CD4-positive, alpha-beta T cell (primary cell): ENCODE data around the gene DYNLRB1. TPM values are rescaled to one million over a fixed set of nuclear protein-coding genes. Genes with fewer than 3 reads are reported as not detected.

Source experiments
- ATAC-seq: fragments of 200-7000 bp; cut with Tn5 transposase; one replicate; pipeline ENCODE4 v1.10.0; 2022; ENCODE audit warnings: mild to moderate bottlenecking; ENCODE audit not compliant: poor library complexity
- CTCF ChIA-PET: fragments of 350-600 bp; sonication (Branson Sonifier 250); formaldehyde crosslinking; loops from one replicate; lab custom pipeline; 2021; ENCODE audit warnings: antibody characterized with exemption, inconsistent platforms; lab: Charles Lee
- POLR2A ChIA-PET: fragments of 350-600 bp; sonication (Branson Sonifier 250); formaldehyde crosslinking; loops from one replicate; lab custom pipeline; 2021; ENCODE audit warnings: antibody characterized with exemption, inconsistent platforms; lab: Charles Lee
- DNase-seq, 14 experiments: peaks; one replicate each; pipeline ENCODE4 v3.0.0-alpha.2; 2013 to 2020; ENCODE audit warnings: mixed read lengths in 2 of 14
- H3K27ac ChIP-seq, 2 donors: one replicate each; pipeline versions ENCODE4 v1.5.1 to v1.7.0; 2013; ENCODE audit warnings: low read length in 2 of 2, low read depth in 1 of 2, mild to moderate bottlenecking in 1 of 2
- H3K27me3 ChIP-seq, 2 experiments: 1 replicate in 1 of 2; 2 replicates in 1 of 2; pipeline versions ENCODE4 v1.6.1 to v1.7.0; 2013; ENCODE audit warnings: low read length in 2 of 2, control low read depth in 1 of 2, mild to moderate bottlenecking in 1 of 2, moderate library complexity in 1 of 2; ENCODE audit not compliant: insufficient read depth in 2 of 2, control insufficient read depth in 1 of 2
- H3K36me3 ChIP-seq: one replicate; pipeline ENCODE4 v1.6.1; 2013; ENCODE audit warnings: low read length, control low read depth; ENCODE audit not compliant: insufficient read depth
- H3K4me1 ChIP-seq: one replicate; pipeline ENCODE4 v1.6.1; 2013; ENCODE audit warnings: low read length, control low read depth; ENCODE audit not compliant: insufficient read depth
- H3K4me3 ChIP-seq: one replicate; pipeline ENCODE4 v1.5.1; 2013; ENCODE audit warnings: mild to moderate bottlenecking, low read length, moderate library complexity
- H3K9me3 ChIP-seq, 2 experiments: 1 replicate in 1 of 2; 2 replicates in 1 of 2; pipeline versions ENCODE4 v1.6.1 to v1.7.0; 2013; ENCODE audit warnings: low read length in 2 of 2, mild to moderate bottlenecking in 2 of 2, control low read depth in 1 of 2, moderate library complexity in 1 of 2; ENCODE audit not compliant: control insufficient read depth in 1 of 2, insufficient read depth in 1 of 2
- H3K27ac Mint-ChIP-seq: one replicate; pipeline ENCODE4 v1.8.0; 2020; ENCODE audit warnings: mixed read lengths
- H3K27me3 Mint-ChIP-seq: one replicate; pipeline ENCODE4 v1.8.0; 2021; ENCODE audit warnings: mixed read lengths
- H3K36me3 Mint-ChIP-seq: one replicate; pipeline ENCODE4 v1.8.0; 2021; ENCODE audit warnings: low read depth, mixed read lengths
- H3K4me1 Mint-ChIP-seq: one replicate; pipeline ENCODE4 v1.8.0; 2021; ENCODE audit warnings: low read depth, mixed read lengths
- H3K4me3 Mint-ChIP-seq: one replicate; pipeline ENCODE4 v1.8.0; 2020; ENCODE audit warnings: mild to moderate bottlenecking, mixed read lengths
- H3K9me3 Mint-ChIP-seq: one replicate; pipeline ENCODE4 v1.8.0; 2020; ENCODE audit warnings: mixed read lengths
- intact Hi-C, 2 experiments: fragments of 100-400 bp; cut with DNase I in 1 of 2; cut with micrococcal nuclease in 1 of 2; formaldehyde crosslinking; loops; one replicate each; pipeline versions ENCODE4 v1.15.1 to v1.9.0; 2023 to 2025; cut with DNase I, micrococcal nuclease
- total RNA-seq, 174 experiments: library from RNA in 2 of 174; stranded (reverse) in 2 of 174; gene quantifications; one replicate each; pipeline ENCODE4 v1.2.3 and lab custom pipeline; 2021 to 2026
- TF ChIP-seq, protein P1 (sequence below): fragments of 200-600 bp; IDR thresholded peaks from one replicate; pipeline ENCODE4 v1.8.0; 2022; ENCODE audit warnings: antibody characterized with exemption, mild to moderate bottlenecking

DYNLRB1 gene
- total RNA-seq, 2 experiments from 2014 or later: 38.3 to 40.3 TPM

GRCh38 chr20:34559311-34560140, 43.3 kb downstream of the DYNLRB1 start:
- Mint-ChIP-seq H3K27ac (peak overlapping the region; percentile 90), H3K4me3 (peak overlapping the region; percentile 84), H3K36me3 (peaks cover 2% of the 10 kb centered on the region), H3K27me3 (no peaks in the 10 kb centered on the region), H3K4me1 (peaks cover 14% of the 10 kb centered on the region), H3K9me3 (no peaks in the 10 kb centered on the region)
- Histone ChIP-seq H3K36me3 (no peaks in the 10 kb centered on the region), H3K27ac (peak overlapping the region in 1 of 2 donors; percentile 21), H3K4me3 (no peak overlapping the region), H3K4me1 (peaks cover 11% of the 10 kb centered on the region), H3K27me3 (no peaks in the 10 kb centered on the region), H3K9me3 (no peaks in the 10 kb centered on the region)
- ChIA-PET CTCF (no interaction called here), POLR2A (interaction anchor here (1.1 to 2.1 kb wide), 2 partner anchors 8 to 44 kb away, joined by 3 to 17 read pairs; partner anchors contain the start of gene DYNLRB1)
- DNase-seq (peak in 2 of 14 experiments; percentile 38 to 59), ATAC-seq (no peak)
- intact Hi-C loops: loop anchor here (5.0 kb wide), 4 partner anchors 118 to 1067 kb away; partner anchors contain the start of genes CBFA2T2 (in 1 of the 2), PIGU (in 1 of the 2) and TP53INP2 (in 1 of the 2)
- TF ChIP-seq, protein P1, sequence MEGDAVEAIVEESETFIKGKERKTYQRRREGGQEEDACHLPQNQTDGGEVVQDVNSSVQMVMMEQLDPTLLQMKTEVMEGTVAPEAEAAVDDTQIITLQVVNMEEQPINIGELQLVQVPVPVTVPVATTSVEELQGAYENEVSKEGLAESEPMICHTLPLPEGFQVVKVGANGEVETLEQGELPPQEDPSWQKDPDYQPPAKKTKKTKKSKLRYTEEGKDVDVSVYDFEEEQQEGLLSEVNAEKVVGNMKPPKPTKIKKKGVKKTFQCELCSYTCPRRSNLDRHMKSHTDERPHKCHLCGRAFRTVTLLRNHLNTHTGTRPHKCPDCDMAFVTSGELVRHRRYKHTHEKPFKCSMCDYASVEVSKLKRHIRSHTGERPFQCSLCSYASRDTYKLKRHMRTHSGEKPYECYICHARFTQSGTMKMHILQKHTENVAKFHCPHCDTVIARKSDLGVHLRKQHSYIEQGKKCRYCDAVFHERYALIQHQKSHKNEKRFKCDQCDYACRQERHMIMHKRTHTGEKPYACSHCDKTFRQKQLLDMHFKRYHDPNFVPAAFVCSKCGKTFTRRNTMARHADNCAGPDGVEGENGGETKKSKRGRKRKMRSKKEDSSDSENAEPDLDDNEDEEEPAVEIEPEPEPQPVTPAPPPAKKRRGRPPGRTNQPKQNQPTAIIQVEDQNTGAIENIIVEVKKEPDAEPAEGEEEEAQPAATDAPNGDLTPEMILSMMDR: no peak

GRCh38 chr20:34560141-34560523, 43.9 kb downstream of the DYNLRB1 start:
- CTCF ChIA-PET: no interaction called here

DNA sequence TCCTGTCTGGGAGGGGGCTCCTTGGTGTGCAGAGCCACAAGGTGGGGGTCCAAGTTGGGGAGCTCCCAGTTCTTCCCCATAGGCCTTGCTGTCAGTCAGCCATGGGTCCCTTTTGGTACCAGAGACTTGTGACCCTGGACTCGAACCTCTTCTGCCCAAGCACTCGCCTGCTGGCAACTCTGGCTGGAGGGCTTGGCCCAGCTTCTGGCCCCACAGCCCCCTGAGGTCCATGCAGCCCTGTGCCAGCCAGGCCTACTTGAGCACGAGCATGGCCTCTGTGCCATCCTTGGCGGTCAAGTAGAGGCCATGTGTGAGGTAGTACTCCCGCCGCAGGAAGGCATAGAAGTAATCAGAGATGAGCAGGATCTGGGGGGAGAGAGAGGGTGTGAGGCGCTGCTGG, 44.4 kb downstream of the DYNLRB1 start:
- DNase-seq: peak in 2 of 14 experiments; percentile 19 to 45
- Mint-ChIP-seq H3K27ac (peak overlapping the region; percentile 90), H3K9me3 (no peaks in the 10 kb centered on the region), H3K36me3 (peaks cover 5% of the 10 kb centered on the region), H3K27me3 (no peaks in the 10 kb centered on the region), H3K4me1 (peaks cover 14% of the 10 kb centered on the region), H3K4me3 (peak overlapping the region; percentile 86)
- H3K36me3 ChIP-seq: no peaks in the 10 kb centered on the region
- CTCF ChIA-PET: interaction anchor here (1.7 kb wide), 1 partner anchor 22 kb away, joined by 4 read pairs; no protein-coding TSS in a partner anchor
- H3K9me3 ChIP-seq: no peaks in the 10 kb centered on the region
- H3K4me1 ChIP-seq: peaks cover 11% of the 10 kb centered on the region
- intact Hi-C loops: loop anchor here in 1 of 2 experiments (5.0 kb wide), 1 partner anchor 117 kb away; the partner anchor contains the start of gene PIGU
- no peak overlapping the region for H3K27ac ChIP-seq
- no peak overlapping the region for H3K4me3 ChIP-seq
- TF ChIP-seq, protein P1: no peak
- POLR2A ChIA-PET: interaction anchor here (0.7 kb wide), 1 partner anchor 44 kb away, joined by 3 read pairs; the partner anchor contains the start of gene DYNLRB1
- ATAC-seq: no peak
- H3K27me3 ChIP-seq: no peaks in the 10 kb centered on the region

More at GRCh38 chr20:34560141-34560523, 43.9 kb downstream of the DYNLRB1 start:
- Mint-ChIP-seq H3K4me1 (peaks cover 14% of the 10 kb centered on the region), H3K36me3 (peaks cover 5% of the 10 kb centered on the region), H3K4me3 (peak overlapping the region; percentile 86), H3K27ac (peak overlapping the region; percentile 90), H3K27me3 (no peaks in the 10 kb centered on the region), H3K9me3 (no peaks in the 10 kb centered on the region)
- Histone ChIP-seq H3K27ac (no peak overlapping the region), H3K4me1 (peaks cover 11% of the 10 kb centered on the region), H3K4me3 (no peak overlapping the region), H3K9me3 (no peaks in the 10 kb centered on the region), H3K36me3 (no peaks in the 10 kb centered on the region), H3K27me3 (no peaks in the 10 kb centered on the region)
- intact Hi-C loops: loop anchor here in 1 of 2 experiments (5.0 kb wide), 1 partner anchor 117 kb away; the partner anchor contains the start of gene PIGU
- ATAC-seq (no peak), DNase-seq (peak in 1 of 14 experiments; percentile 27)
- TF ChIP-seq, protein P1: no peak
- POLR2A ChIA-PET: interaction anchor here (0.7 kb wide), 1 partner anchor 44 kb away, joined by 3 read pairs; the partner anchor contains the start of gene DYNLRB1
